ENCODE results near the gene RASGRP3.

RASGRP3 gene

GRCh38 chr2:33606100-33606499, 129.7 kb downstream of the RASGRP3 start:
- no peak overlapping the region for H3K27ac ChIP-seq
- TF ChIP-seq ZFX (IDR thresholded peaks at IDR 0.05; ENCODE audit: borderline replicate concordance): no peak
- TF ChIP-seq, protein P1, sequence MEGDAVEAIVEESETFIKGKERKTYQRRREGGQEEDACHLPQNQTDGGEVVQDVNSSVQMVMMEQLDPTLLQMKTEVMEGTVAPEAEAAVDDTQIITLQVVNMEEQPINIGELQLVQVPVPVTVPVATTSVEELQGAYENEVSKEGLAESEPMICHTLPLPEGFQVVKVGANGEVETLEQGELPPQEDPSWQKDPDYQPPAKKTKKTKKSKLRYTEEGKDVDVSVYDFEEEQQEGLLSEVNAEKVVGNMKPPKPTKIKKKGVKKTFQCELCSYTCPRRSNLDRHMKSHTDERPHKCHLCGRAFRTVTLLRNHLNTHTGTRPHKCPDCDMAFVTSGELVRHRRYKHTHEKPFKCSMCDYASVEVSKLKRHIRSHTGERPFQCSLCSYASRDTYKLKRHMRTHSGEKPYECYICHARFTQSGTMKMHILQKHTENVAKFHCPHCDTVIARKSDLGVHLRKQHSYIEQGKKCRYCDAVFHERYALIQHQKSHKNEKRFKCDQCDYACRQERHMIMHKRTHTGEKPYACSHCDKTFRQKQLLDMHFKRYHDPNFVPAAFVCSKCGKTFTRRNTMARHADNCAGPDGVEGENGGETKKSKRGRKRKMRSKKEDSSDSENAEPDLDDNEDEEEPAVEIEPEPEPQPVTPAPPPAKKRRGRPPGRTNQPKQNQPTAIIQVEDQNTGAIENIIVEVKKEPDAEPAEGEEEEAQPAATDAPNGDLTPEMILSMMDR (IDR thresholded peaks at IDR 0.05): no peak

- H3K27ac ChIP-seq: no peak overlapping the region
- no peak for TF ChIP-seq ZFX (IDR thresholded peaks at IDR 0.05; ENCODE audit: borderline replicate concordance)
- TF ChIP-seq, protein P1 (IDR thresholded peaks at IDR 0.05): no peak
These were observed 130.2 kb downstream of the RASGRP3 start for GRCh38 chr2:33606622-33607021.

DNA sequence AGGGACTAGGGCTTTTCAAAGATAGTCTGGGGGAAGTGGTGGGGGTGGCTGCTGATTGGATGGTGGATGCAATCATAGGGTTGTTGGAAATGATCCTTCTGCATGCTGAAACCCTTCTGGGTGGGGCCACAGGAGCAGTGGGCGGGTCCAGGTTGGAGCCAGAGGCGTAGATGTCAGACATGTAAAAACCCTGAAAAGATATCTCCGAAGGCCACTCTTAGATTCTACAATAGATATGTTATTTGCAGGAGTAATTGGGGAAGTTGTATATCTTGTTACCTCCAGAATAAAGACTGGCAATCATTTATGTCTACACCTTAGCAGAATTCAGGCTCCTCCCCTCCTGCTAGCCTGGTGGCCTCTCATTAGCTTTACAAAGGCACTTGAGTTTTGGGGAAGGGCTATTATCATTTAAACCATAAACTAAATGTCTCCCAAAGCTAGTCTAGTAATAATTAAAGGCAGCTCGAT, 130.8 kb downstream of the RASGRP3 start:
- no peak for TF ChIP-seq ZFX (IDR thresholded peaks at IDR 0.05; ENCODE audit: borderline replicate concordance)
- TF ChIP-seq, protein P1 (IDR thresholded peaks at IDR 0.05): no peak
- no peak overlapping the region for H3K27ac ChIP-seq

GRCh38 chr2:33607905-33608304, 131.5 kb downstream of the RASGRP3 start:
- TF ChIP-seq ZFX (IDR thresholded peaks at IDR 0.05; ENCODE audit: borderline replicate concordance): no peak
- TF ChIP-seq, protein P1 (IDR thresholded peaks at IDR 0.05): no peak
- H3K27ac ChIP-seq: no peak overlapping the region

DNA sequence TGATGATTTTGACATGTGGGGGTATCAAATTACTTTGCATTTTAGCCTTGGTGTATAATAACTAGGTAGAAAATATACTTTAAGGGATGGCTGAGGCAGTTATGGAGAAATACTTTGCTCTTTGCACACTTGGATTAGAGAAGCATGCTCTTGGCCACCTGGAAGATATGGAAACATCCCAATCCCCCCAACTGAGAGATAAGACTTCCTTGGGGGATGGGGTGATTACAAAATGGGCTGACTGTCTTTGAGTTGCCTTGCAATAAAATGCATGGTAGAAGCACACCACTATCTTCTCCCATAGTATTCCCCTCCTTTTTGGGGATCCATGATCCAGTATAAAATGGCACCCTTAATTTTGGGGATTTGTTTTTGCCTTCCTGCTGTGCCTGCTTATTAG, 137.7 kb downstream of the RASGRP3 start:
- no peak overlapping the region for H3K27ac ChIP-seq
- no peak for TF ChIP-seq ZFX (IDR thresholded peaks at IDR 0.05; ENCODE audit: borderline replicate concordance)
- TF ChIP-seq, protein P1 (IDR thresholded peaks at IDR 0.05): no peak
